ENCODE measurements around the gene ARHGEF12.

- TF ChIP-seq CTCF (IDR thresholded peaks at IDR 0.05; ENCODE audit: insufficient read depth, low read length, poor library complexity, severe bottlenecking) (no peak), EZH2phosphoT487 (conservative IDR thresholded peaks at IDR 0.05; ENCODE audit: low read length) (no peak)
Observed at GRCh38 chr11:120386774-120387371, 50.7 kb downstream of the ARHGEF12 start.
